ENCODE measurements around the gene KLF7.
A peak's percentile ranks its signal among the peaks of the same experiment; 100 is the strongest.

KLF7 gene

DNA sequence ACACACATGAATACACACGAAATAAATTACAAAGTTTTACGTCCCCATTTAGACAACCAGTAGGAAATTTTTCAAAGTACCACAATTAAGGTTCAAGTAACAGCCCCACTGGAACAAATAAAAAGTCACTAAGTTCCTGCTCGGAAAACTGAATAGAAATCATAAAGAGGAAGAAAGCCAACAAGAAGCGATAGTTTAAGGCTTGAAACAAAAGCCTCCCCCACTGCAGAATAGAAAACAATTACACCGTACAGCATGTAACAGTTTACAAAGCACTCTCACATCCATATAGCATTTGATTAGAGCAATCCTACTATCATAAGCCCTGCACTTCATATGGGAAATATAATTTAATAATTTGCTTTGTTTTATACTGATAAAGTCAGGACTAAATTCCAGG is 15.5 kb downstream of the KLF7 start:
- Mint-ChIP-seq H3K4me1 (peaks cover 78% of the 10 kb centered on the region), H3K4me3 (peak overlapping the region in 1 of 3 experiments; percentile 19), H3K9me3 (no peaks in the 10 kb centered on the region), H3K27me3 (ENCODE audit: low read depth) (no peaks in the 10 kb centered on the region), H3K36me3 (ENCODE audit: low read depth) (peaks cover 27% of the 10 kb centered on the region), H3K27ac (peak overlapping the region; percentile 32 to 40 (median 40))
- no peak for TF ChIP-seq CTCF (IDR thresholded peaks at IDR 0.05; ENCODE audit: unreplicated experiment in 3 of 3)

DNA sequence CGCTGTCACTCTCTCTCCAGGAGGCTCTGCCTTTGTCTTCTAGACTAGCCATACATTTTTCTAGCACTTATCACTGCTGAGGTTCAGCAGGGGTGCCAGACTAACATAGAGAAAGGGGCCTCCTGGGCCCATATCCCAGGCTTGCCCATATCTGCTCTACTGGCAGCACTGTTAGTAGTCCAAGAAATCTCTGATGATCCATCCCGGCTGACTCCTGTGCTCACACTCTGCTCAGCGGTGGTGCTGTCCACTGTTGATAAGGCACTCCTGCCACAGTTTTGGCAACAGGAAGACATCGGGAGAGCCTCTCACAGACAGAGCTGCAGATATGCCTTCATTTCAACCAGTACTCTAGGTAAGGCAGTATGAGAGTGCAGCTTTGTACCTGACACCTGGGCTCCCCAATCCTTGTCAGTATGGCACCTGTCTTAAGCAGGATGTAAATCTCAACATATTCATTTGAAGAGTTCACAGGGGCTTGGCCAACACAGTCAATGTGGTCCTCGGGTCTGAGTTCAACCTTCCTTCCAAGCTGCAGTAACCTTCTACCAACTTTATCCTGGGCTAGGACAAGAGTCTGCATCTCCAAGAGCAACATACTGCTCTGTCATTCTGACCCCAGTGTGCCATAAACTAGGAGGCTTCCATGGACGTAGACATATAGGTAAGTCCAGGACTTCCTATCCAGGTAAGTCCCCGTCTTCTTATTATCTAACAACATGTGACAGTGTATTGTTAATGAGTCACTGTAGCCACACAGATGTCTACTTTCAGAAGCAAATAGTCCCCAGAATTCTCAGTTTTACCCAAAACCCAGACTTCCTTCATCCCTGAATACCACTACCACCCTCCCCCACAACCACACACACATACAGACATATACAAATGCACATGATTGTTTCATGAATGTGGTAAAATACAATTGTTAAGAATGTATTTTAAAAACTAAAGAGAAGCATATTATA is 16.2 kb downstream of the KLF7 start:
- Mint-ChIP-seq H3K36me3 (ENCODE audit: low read depth) (peaks cover 29% of the 10 kb centered on the region), H3K4me3 (no peak overlapping the region), H3K4me1 (peaks cover 79% of the 10 kb centered on the region), H3K27me3 (ENCODE audit: low read depth) (no peaks in the 10 kb centered on the region), H3K27ac (peak overlapping the region in 2 of 3 experiments; percentile 32 to 40), H3K9me3 (no peaks in the 10 kb centered on the region)
- TF ChIP-seq CTCF (IDR thresholded peaks at IDR 0.05; ENCODE audit: unreplicated experiment in 3 of 3) = no peak

DNA sequence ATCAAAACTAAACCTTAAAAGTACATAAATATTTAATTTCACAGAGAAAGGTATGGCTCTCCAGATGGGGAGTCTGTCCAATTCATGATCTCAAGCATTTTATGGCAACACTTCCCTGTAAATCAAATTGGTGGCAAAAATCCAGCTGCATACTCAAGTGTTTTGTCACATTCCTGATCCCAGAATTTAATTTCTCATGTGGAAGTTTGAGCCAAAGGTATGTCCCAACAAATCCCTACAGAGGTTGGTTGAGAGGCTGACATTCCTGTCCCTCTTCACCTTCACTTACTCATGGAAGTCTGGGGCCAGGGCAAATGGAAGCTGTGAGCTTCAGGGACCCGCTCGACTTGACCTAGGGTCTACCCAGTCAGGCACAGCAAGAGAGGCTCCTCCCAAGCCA is 17.7 kb downstream of the KLF7 start:
- Mint-ChIP-seq H3K9me3 (no peaks in the 10 kb centered on the region), H3K36me3 (ENCODE audit: low read depth) (peaks cover 33% of the 10 kb centered on the region)

GRCh38 chr2:207144173-207144785 is 21.5 kb downstream of the KLF7 start:
- Mint-ChIP-seq H3K4me3 (peak overlapping the region; percentile 46 to 48 (median 48)), H3K9me3 (no peaks in the 10 kb centered on the region), H3K4me1 (peaks cover 70% of the 10 kb centered on the region), H3K27ac (peak overlapping the region; percentile 77 to 92 (median 89)), H3K36me3 (ENCODE audit: low read depth) (peaks cover 32% of the 10 kb centered on the region), H3K27me3 (ENCODE audit: low read depth) (no peaks in the 10 kb centered on the region)
- TF ChIP-seq CTCF (IDR thresholded peaks at IDR 0.05; ENCODE audit: unreplicated experiment in 3 of 3) = no peak

More for the DNA sequence above, 17.7 kb downstream of the KLF7 start:
- Mint-ChIP-seq H3K27me3 (ENCODE audit: low read depth) (no peaks in the 10 kb centered on the region), H3K4me3 (no peak overlapping the region), H3K27ac (no peak overlapping the region), H3K4me1 (peaks cover 79% of the 10 kb centered on the region)
- no peak for TF ChIP-seq CTCF (IDR thresholded peaks at IDR 0.05; ENCODE audit: unreplicated experiment in 3 of 3)

DNA sequence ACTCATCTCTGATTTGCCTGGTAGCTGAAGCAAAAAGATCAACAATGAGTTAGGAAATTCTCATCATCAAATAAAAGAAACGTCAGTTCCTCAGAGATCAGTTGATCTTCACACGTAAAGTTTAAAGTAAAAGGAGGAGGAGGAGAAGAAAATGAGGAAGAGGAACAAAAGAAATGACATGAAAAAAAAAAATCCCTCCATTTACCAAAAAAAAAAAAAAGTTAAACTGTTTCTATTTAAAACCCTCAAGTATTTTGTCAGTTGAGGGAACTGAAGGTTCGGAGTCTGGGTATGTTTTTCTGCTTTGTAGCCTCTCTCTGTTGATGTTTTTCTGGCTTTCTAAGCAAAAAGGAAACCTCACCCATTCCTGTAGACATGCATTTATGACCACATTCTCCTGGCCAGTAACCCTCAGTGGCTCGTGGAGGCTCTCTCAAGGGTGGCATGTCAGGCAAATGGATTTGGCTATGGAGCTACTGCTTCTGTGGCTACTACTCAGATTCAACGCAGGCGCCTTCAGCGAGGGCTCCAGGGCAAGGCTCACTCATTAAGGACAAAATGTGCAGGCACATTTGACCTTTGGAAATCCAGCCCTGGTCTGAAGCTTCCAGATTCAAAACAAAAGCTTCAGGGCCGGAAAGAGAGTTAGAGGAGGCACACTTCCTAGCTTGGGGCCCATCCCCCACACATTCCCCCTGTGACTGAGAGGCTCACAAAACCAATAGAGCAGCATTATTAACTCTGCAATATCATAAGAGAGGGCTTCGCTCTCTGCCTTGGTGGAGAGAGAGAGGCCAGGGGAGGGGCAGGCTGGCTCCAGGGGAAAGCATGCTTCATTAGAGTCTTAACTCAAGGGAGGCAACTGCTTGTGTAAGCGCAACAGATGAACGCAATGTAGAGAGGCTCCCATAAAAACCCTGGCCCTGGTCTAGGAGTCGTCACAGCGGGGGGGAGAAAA is 22.3 kb downstream of the KLF7 start:
- Mint-ChIP-seq H3K36me3 (ENCODE audit: low read depth) (peaks cover 24% of the 10 kb centered on the region), H3K27ac (peak overlapping the region; percentile 77 to 92 (median 89)), H3K4me3 (peak overlapping the region; percentile 46 to 48 (median 48)), H3K27me3 (ENCODE audit: low read depth) (no peaks in the 10 kb centered on the region), H3K4me1 (peaks cover 68% of the 10 kb centered on the region), H3K9me3 (no peaks in the 10 kb centered on the region)
- TF ChIP-seq CTCF (IDR thresholded peaks at IDR 0.05; ENCODE audit: unreplicated experiment in 3 of 3) = no peak
